Keratinocyte (primary cell): ENCODE results near the gene DSCAML1. TPM values are rescaled to one million over a fixed set of nuclear protein-coding genes. Genes with fewer than 3 reads are reported as not detected.

Experiments used
- DNase-seq: peaks from one replicate; pipeline ENCODE4 v3.0.0-alpha.2; 2011; ENCODE audit warnings: low read depth, missing footprints, low spot score
- FAIRE-seq: peaks from 2 replicates; lab custom pipeline; 2011; peaks lifted over from hg19 to GRCh38; lab: Jason Lieb, UNC
- H2AFZ ChIP-seq: 2 replicates; pipeline ENCODE4 v1.6.0; 2012; ENCODE audit warnings: low read length, control low read depth, inconsistent platforms; ENCODE audit not compliant: control insufficient read depth
- H3K27ac ChIP-seq: 2 replicates; pipeline ENCODE4 v1.5.1; 2011; ENCODE audit warnings: low read length; ENCODE audit not compliant: control insufficient read depth, insufficient read depth
- H3K27me3 ChIP-seq: 3 replicates; pipeline ENCODE4 v1.6.0; 2011; ENCODE audit warnings: low read length; ENCODE audit not compliant: control insufficient read depth, insufficient read depth; ENCODE audit errors: extremely low read depth
- H3K36me3 ChIP-seq, 2 experiments: 2 replicates in 1 of 2; 3 replicates in 1 of 2; pipeline ENCODE4 v1.5.1; 2011; ENCODE audit warnings: low read length in 2 of 2, mild to moderate bottlenecking in 1 of 2; ENCODE audit not compliant: control insufficient read depth in 2 of 2, insufficient read depth in 2 of 2; ENCODE audit errors: extremely low read depth in 1 of 2
- H3K4me1 ChIP-seq: 3 replicates; pipeline ENCODE4 v1.5.1; 2011; ENCODE audit warnings: low read length; ENCODE audit not compliant: control insufficient read depth, insufficient read depth; ENCODE audit errors: extremely low read depth
- H3K4me2 ChIP-seq: 3 replicates; pipeline ENCODE4 v1.6.0; 2011; ENCODE audit warnings: low read depth, low read length; ENCODE audit not compliant: control insufficient read depth, insufficient read depth; ENCODE audit errors: extremely low read depth
- H3K4me3 ChIP-seq, 3 experiments: fragments of 200-600 bp in 1 of 3; sonication (generic) in 1 of 3; 2 replicates in 2 of 3; 3 replicates in 1 of 3; pipeline ENCODE4 v1.5.1; 2011 to 2016; ENCODE audit warnings: low read length in 3 of 3, mild to moderate bottlenecking in 3 of 3, control low read depth in 2 of 3, inconsistent platforms in 1 of 3, low read depth in 1 of 3, mixed read lengths in 1 of 3, mixed run types in 1 of 3, moderate library complexity in 1 of 3; ENCODE audit not compliant: control insufficient read depth in 2 of 3, insufficient read depth in 2 of 3; ENCODE audit errors: extremely low read depth in 1 of 3
- H3K79me2 ChIP-seq: 2 replicates; pipeline ENCODE4 v1.6.0; 2012; ENCODE audit warnings: low read length; ENCODE audit not compliant: control insufficient read depth, insufficient read depth
- H3K9ac ChIP-seq: 3 replicates; pipeline ENCODE4 v1.6.0; 2011; ENCODE audit warnings: low read length; ENCODE audit not compliant: control insufficient read depth, insufficient read depth; ENCODE audit errors: extremely low read depth
- H3K9me1 ChIP-seq: 3 replicates; pipeline ENCODE4 v1.6.0; 2011; ENCODE audit warnings: low read length; ENCODE audit not compliant: control insufficient read depth, insufficient read depth; ENCODE audit errors: extremely low read depth
- H3K9me3 ChIP-seq: 2 replicates; pipeline ENCODE4 v1.5.1; 2012; ENCODE audit warnings: low read depth, low read length; ENCODE audit not compliant: control insufficient read depth
- H4K20me1 ChIP-seq: 3 replicates; pipeline ENCODE4 v1.6.0; 2011; ENCODE audit warnings: low read length; ENCODE audit not compliant: control insufficient read depth, insufficient read depth; ENCODE audit errors: extremely low read depth
- CTCF ChIP-seq, 3 experiments: IDR thresholded peaks in 1 of 3; conservative IDR thresholded peaks in 1 of 3; optimal IDR thresholded peaks in 1 of 3; 2 replicates in 2 of 3; 3 replicates in 1 of 3; pipeline versions ENCODE3 to v1.5.1; 2011; ENCODE audit warnings: low read length in 3 of 3, mild to moderate bottlenecking in 3 of 3, moderate library complexity in 2 of 3, control low read depth in 1 of 3, inconsistent platforms in 1 of 3; ENCODE audit not compliant: insufficient read depth in 2 of 3; ENCODE audit errors: extremely low read depth in 1 of 3
- EZH2 ChIP-seq: IDR thresholded peaks from one replicate; pipeline ENCODE4 v1.6.1; 2012; ENCODE audit warnings: inconsistent platforms, mild to moderate bottlenecking, low read length, moderate library complexity
- dilution Hi-C: fragments of 300-500 bp; cut with MboI; formaldehyde crosslinking; loops from one replicate; pipeline ENCODE4 v1.7.0; 2020; ENCODE audit warnings: low sequenced_read_pairs; ENCODE audit not compliant: extremely low pct_ligation_motif_present
- polyA plus RNA-seq, 5 experiments: library from polyadenylated mRNA; depleted of rRNA in 3 of 5; stranded (reverse) in 3 of 5; stranded (forward) in 1 of 5; unstranded in 1 of 5; fragments of >200 nt; gene quantifications; 1 replicate in 1 of 5; 2 replicates in 3 of 5; 3 replicates in 1 of 5; pipeline versions ENCODE4 v1.2.1 to v1.2.3, GENCODE V29; 2011 to 2012; ENCODE audit warnings: missing spikeins in 2 of 5, low read depth in 1 of 5, low replicate concordance in 1 of 5

Gene DSCAML1
- polyA plus RNA-seq, 1 donor (not counting 4 experiments of a cell fraction or from before 2014, with no cell fraction given) = not detected

GRCh38 chr11:117700551-117700950, 96.5 kb downstream of the DSCAML1 start:
- H3K4me3 ChIP-seq = no peak overlapping the region
- no peak overlapping the region for H3K9ac ChIP-seq
- no peaks in the 10 kb centered on the region for H3K79me2 ChIP-seq
- no peaks in the 10 kb centered on the region for H3K9me1 ChIP-seq
- no peak overlapping the region for H2AFZ ChIP-seq
- DNase-seq (no peak), FAIRE-seq (no peak)
- H3K4me1 ChIP-seq = no peaks in the 10 kb centered on the region
- H3K9me3 ChIP-seq = no peaks in the 10 kb centered on the region
- no peaks in the 10 kb centered on the region for H4K20me1 ChIP-seq
- dilution Hi-C loops = no loop called here
- H3K4me2 ChIP-seq = no peak overlapping the region
- H3K27me3 ChIP-seq = peaks cover 4% of the 10 kb centered on the region
- TF ChIP-seq EZH2 (no peak), CTCF (optimal IDR thresholded peaks at IDR 0.05 in 1 of 3, IDR thresholded peaks at IDR 0.05 in 1 of 3, conservative IDR thresholded peaks at IDR 0.05 in 1 of 3; ENCODE audit: extremely low read depth in 1 of 3, insufficient read depth in 2 of 3, low read length in 3 of 3) (no peak)
- H3K27ac ChIP-seq = no peak overlapping the region
- no peaks in the 10 kb centered on the region for H3K36me3 ChIP-seq

DNA sequence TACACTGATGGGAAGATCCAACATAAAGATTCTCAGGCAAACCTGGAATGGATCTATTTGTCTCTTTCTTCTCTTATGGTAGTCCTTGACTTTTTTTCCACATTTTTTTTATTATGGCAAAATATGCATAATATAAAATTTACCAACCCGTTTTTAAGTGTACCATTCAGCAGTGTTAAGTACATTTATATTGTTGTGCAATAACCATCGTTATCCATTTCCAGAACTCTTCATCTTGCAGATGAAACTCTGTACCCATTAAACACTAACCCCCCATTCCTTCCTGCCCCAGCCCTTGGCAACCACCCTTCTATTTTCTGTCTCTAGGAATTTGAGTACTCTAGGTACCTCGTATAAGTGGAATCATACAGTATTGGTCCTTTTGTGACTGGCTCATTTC, 99.7 kb downstream of the DSCAML1 start:
- H3K27ac ChIP-seq = no peak overlapping the region
- no peak overlapping the region for H3K4me3 ChIP-seq
- no peaks in the 10 kb centered on the region for H3K9me1 ChIP-seq
- H3K36me3 ChIP-seq = no peaks in the 10 kb centered on the region
- no peaks in the 10 kb centered on the region for H3K79me2 ChIP-seq
- TF ChIP-seq EZH2 = no peak
- no peak for TF ChIP-seq CTCF (optimal IDR thresholded peaks at IDR 0.05 in 1 of 3, IDR thresholded peaks at IDR 0.05 in 1 of 3, conservative IDR thresholded peaks at IDR 0.05 in 1 of 3; ENCODE audit: extremely low read depth in 1 of 3, insufficient read depth in 2 of 3, low read length in 3 of 3)
- H2AFZ ChIP-seq = no peak overlapping the region
- FAIRE-seq (no peak), DNase-seq (no peak)
- no peak overlapping the region for H3K4me2 ChIP-seq
- H3K9ac ChIP-seq = no peak overlapping the region
- H3K27me3 ChIP-seq = peaks cover 4% of the 10 kb centered on the region
- H3K9me3 ChIP-seq = no peaks in the 10 kb centered on the region
- H3K4me1 ChIP-seq = no peaks in the 10 kb centered on the region
- dilution Hi-C loops = no loop called here
- H4K20me1 ChIP-seq = no peaks in the 10 kb centered on the region
